ENCODE measurements around the gene C1R.
"Not testable (repeated sequence)": the region's sequence is repeated elsewhere in the genome, so short reads cannot be mapped to it uniquely, and the experiment has no call there.

C1R gene

DNA sequence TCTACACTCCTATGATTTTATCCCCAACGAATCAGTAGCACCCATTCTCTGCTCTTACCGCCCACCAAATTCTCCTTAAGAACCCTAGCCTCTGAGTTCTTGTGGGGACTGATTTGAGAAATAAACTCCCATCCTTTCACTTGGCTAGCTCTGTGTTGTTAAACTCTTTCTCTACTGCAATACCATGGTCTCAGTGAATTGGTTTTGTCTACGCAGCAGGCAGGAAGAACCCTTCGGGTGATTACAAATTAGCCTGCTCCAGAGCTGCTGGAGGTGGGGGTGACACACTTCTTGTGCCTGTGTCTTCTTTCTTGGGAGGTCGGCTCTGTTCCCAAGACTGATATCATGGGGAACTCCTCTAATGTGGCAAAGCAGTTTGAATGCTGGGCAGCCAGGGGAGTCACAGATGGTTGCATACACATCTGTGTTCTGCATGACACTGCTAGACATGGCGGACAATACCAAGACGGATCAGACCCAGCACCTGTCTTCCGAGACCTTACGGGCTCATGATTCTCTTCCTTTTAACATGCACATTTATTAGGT, 33.3 kb downstream of the C1R start:
- Histone ChIP-seq H3K27me3 (ENCODE audit: low read length) (no peaks in the 10 kb centered on the region), H3K27ac (ENCODE audit: low read depth, low read length) (no peak overlapping the region), H3K4me2 (ENCODE audit: low read depth, low read length, poor library complexity, severe bottlenecking) (no peak overlapping the region), H3K9me3 (ENCODE audit: insufficient read depth, low read length) (no peaks in the 10 kb centered on the region), H4K20me1 (ENCODE audit: low read depth, low read length) (no peaks in the 10 kb centered on the region), H3K36me3 (ENCODE audit: low read length) (no peaks in the 10 kb centered on the region), H3K4me3 (ENCODE audit: insufficient read depth, low read length, poor library complexity, severe bottlenecking) (no peak overlapping the region), H3K9me2 (replicated peaks; ENCODE audit: insufficient read depth, low read length) (no peaks in the 10 kb centered on the region), H3F3A (ENCODE audit: insufficient read depth) (no peaks in the 10 kb centered on the region), H3K9ac (ENCODE audit: low read length) (no peak overlapping the region), H3K79me2 (ENCODE audit: insufficient read depth, low read length) (no peaks in the 10 kb centered on the region), H2AFZ (ENCODE audit: low read depth, low read length, severe bottlenecking) (no peak overlapping the region)
- TF ChIP-seq, protein P1, sequence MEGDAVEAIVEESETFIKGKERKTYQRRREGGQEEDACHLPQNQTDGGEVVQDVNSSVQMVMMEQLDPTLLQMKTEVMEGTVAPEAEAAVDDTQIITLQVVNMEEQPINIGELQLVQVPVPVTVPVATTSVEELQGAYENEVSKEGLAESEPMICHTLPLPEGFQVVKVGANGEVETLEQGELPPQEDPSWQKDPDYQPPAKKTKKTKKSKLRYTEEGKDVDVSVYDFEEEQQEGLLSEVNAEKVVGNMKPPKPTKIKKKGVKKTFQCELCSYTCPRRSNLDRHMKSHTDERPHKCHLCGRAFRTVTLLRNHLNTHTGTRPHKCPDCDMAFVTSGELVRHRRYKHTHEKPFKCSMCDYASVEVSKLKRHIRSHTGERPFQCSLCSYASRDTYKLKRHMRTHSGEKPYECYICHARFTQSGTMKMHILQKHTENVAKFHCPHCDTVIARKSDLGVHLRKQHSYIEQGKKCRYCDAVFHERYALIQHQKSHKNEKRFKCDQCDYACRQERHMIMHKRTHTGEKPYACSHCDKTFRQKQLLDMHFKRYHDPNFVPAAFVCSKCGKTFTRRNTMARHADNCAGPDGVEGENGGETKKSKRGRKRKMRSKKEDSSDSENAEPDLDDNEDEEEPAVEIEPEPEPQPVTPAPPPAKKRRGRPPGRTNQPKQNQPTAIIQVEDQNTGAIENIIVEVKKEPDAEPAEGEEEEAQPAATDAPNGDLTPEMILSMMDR (IDR thresholded peaks at IDR 0.05; ENCODE audit: insufficient read depth, low read length, poor library complexity, severe bottlenecking): no peak
- no peak for TF ChIP-seq EZH2phosphoT487 (conservative IDR thresholded peaks at IDR 0.05; ENCODE audit: low read length)

DNA sequence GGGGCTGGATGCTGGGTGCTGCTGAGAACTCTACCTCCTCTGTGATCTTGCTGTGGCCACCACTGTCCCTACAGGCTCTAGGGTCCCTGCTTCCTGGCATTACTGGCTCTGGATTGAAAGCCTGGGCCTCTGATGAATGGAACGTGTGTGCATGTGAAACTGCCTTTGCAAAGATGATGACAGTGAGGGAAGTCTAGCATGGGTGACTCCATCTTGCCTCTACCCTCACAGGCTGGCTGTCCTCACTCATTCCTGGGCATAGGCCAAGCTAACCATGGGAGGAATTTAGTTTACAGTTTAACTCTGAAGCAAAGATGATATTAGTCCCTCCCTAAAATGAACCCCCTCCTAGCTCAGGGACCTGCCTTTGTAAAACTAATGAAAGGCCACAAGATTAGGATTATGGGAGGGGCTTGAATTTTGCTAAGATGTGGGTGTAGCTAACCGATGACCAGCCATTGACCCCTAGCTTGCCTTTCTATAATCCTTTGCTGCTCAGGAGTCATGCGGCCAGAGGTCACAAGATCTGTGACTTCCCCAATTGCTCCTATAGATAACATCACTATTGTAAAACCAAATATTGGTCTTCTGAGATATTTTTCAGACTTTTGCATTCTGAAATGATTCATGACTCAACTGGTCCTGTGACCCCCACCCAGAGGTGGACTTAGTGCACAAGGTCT, 33.9 kb downstream of the C1R start:
- no peaks in the 10 kb centered on the region for H4K20me1 ChIP-seq (ENCODE audit: low read depth, low read length)
- no peaks in the 10 kb centered on the region for H3K79me2 ChIP-seq (ENCODE audit: insufficient read depth, low read length)
- TF ChIP-seq, protein P1 (IDR thresholded peaks at IDR 0.05; ENCODE audit: insufficient read depth, low read length, poor library complexity, severe bottlenecking): no peak
- no peak for TF ChIP-seq EZH2phosphoT487 (conservative IDR thresholded peaks at IDR 0.05; ENCODE audit: low read length)
- H3K9me3 ChIP-seq (ENCODE audit: insufficient read depth, low read length): no peaks in the 10 kb centered on the region
- no peak overlapping the region for H3K27ac ChIP-seq (ENCODE audit: low read depth, low read length)
- no peak overlapping the region for H3K4me3 ChIP-seq (ENCODE audit: insufficient read depth, low read length, poor library complexity, severe bottlenecking)
- no peak overlapping the region for H2AFZ ChIP-seq (ENCODE audit: low read depth, low read length, severe bottlenecking)
- no peak overlapping the region for H3K9ac ChIP-seq (ENCODE audit: low read length)
- H3K27me3 ChIP-seq (ENCODE audit: low read length): no peaks in the 10 kb centered on the region
- H3F3A ChIP-seq (ENCODE audit: insufficient read depth): no peaks in the 10 kb centered on the region
- H3K36me3 ChIP-seq (ENCODE audit: low read length): no peaks in the 10 kb centered on the region
- no peak overlapping the region for H3K4me2 ChIP-seq (ENCODE audit: low read depth, low read length, poor library complexity, severe bottlenecking)
- no peaks in the 10 kb centered on the region for H3K9me2 ChIP-seq (replicated peaks; ENCODE audit: insufficient read depth, low read length)

DNA sequence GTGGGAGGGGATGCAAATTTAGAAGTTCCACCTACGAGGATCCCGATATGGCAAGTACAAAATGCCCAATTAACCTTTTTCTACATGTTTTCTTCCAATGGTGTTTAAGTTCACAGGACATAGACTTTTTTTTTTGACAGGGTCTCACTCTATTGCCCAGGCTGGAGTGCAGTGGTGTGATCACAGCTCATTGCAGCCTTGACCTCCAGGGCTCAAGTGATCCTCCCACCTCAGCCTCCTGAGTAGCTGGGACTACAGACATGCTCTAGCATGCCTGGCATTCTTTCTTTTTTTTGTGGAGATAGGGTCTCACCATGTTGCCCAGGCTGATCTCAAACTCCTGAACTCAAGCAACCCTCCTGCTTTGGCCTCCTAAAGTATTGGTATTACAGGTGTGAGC, 36.5 kb downstream of the C1R start:
- H3K9ac ChIP-seq (ENCODE audit: low read length); H3K4me3 ChIP-seq (ENCODE audit: insufficient read depth, low read length, poor library complexity, severe bottlenecking); H3K27me3 ChIP-seq (ENCODE audit: low read length); H3K9me3 ChIP-seq (ENCODE audit: insufficient read depth, low read length); H3K79me2 ChIP-seq (ENCODE audit: insufficient read depth, low read length); H3K4me2 ChIP-seq (ENCODE audit: low read depth, low read length, poor library complexity, severe bottlenecking); H3K27ac ChIP-seq (ENCODE audit: low read depth, low read length); H3K9me2 ChIP-seq (replicated peaks; ENCODE audit: insufficient read depth, low read length); H2AFZ ChIP-seq (ENCODE audit: low read depth, low read length, severe bottlenecking); H3F3A ChIP-seq (ENCODE audit: insufficient read depth); H3K36me3 ChIP-seq (ENCODE audit: low read length); H4K20me1 ChIP-seq (ENCODE audit: low read depth, low read length): not testable (repeated sequence)

DNA sequence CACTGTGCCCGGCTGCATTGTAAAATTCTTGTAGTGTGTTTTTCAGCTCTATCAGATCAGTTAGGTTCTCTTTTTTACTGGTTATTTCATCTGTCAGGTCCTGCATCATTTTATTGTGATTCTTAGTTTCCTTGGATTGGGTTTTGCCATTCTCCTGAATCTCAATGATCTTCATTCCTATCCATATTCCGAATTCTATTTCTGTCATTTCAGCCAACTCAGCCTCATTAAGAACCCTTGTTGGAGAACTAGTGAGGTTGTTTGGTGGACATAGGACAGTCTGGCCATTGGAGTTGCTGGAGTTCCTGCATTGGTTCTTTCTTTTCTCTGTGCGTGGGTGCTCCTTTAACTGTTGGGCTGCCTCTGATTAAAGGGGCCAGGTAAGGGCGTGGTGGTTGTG, 37.3 kb downstream of the C1R start:
- Histone ChIP-seq H3K79me2 (ENCODE audit: insufficient read depth, low read length) (no peaks in the 10 kb centered on the region), H4K20me1 (ENCODE audit: low read depth, low read length) (no peaks in the 10 kb centered on the region), H3K4me2 (ENCODE audit: low read depth, low read length, poor library complexity, severe bottlenecking) (no peak overlapping the region), H3K9me2 (replicated peaks; ENCODE audit: insufficient read depth, low read length) (no peaks in the 10 kb centered on the region), H3F3A (ENCODE audit: insufficient read depth) (no peaks in the 10 kb centered on the region), H3K36me3 (ENCODE audit: low read length) (no peaks in the 10 kb centered on the region), H3K9ac (ENCODE audit: low read length) (no peak overlapping the region), H3K27ac (ENCODE audit: low read depth, low read length) (no peak overlapping the region), H2AFZ (ENCODE audit: low read depth, low read length, severe bottlenecking) (no peak overlapping the region), H3K9me3 (ENCODE audit: insufficient read depth, low read length) (no peaks in the 10 kb centered on the region), H3K27me3 (ENCODE audit: low read length) (no peaks in the 10 kb centered on the region), H3K4me3 (ENCODE audit: insufficient read depth, low read length, poor library complexity, severe bottlenecking) (no peak overlapping the region)
- no peak for TF ChIP-seq EZH2phosphoT487 (conservative IDR thresholded peaks at IDR 0.05; ENCODE audit: low read length)
- TF ChIP-seq, protein P1 (IDR thresholded peaks at IDR 0.05; ENCODE audit: insufficient read depth, low read length, poor library complexity, severe bottlenecking): no peak

DNA sequence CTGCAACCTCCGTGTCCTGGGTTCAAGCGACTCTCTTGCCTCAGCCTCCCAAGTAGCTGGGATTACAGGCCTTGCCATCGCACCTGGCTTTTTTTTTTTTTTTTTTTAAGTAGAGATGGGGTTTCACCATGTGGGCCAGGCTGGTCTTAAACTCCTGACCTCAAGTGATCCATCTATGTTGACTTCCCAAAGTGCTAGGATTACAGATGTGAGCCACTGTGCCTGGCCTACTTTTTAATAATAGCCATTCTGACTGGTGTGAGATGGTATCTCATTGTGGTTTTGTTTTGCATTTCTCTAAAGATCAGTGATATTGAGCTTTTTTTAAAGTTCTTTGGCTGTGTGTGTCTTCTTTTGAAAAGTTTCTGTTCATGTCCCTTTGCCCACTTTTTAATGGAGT, 42.3 kb downstream of the C1R start:
- H3K27me3 ChIP-seq (ENCODE audit: low read length); H3F3A ChIP-seq (ENCODE audit: insufficient read depth); H3K27ac ChIP-seq (ENCODE audit: low read depth, low read length); H3K4me3 ChIP-seq (ENCODE audit: insufficient read depth, low read length, poor library complexity, severe bottlenecking); H3K36me3 ChIP-seq (ENCODE audit: low read length); H2AFZ ChIP-seq (ENCODE audit: low read depth, low read length, severe bottlenecking); H3K9ac ChIP-seq (ENCODE audit: low read length); H3K79me2 ChIP-seq (ENCODE audit: insufficient read depth, low read length); H3K9me2 ChIP-seq (replicated peaks; ENCODE audit: insufficient read depth, low read length); H4K20me1 ChIP-seq (ENCODE audit: low read depth, low read length); H3K9me3 ChIP-seq (ENCODE audit: insufficient read depth, low read length); H3K4me2 ChIP-seq (ENCODE audit: low read depth, low read length, poor library complexity, severe bottlenecking): not testable (repeated sequence)
